Trophoblast cell (in vitro differentiated cells and primary cell): ENCODE data around the gene ENO1.
"Not testable (repeated sequence)": the region's sequence is repeated elsewhere in the genome, so short reads cannot be mapped to it uniquely, and the experiment has no call there.

Experiments used
- DNase-seq, 2 donors: peaks; one replicate each; pipeline ENCODE4 v3.0.0-alpha.2; 2016
- H2AFZ ChIP-seq: 2 replicates; pipeline ENCODE4 v1.6.1; 2013; ENCODE audit warnings: low read length, moderate library complexity, mild to moderate bottlenecking; ENCODE audit not compliant: insufficient read depth, poor library complexity
- H2AK5ac ChIP-seq: 2 replicates; pipeline ENCODE4 v1.6.1; 2013; ENCODE audit warnings: mild to moderate bottlenecking, low read length
- H2BK120ac ChIP-seq: 2 replicates; pipeline ENCODE4 v1.6.1; 2013; ENCODE audit warnings: low read length, mild to moderate bottlenecking, moderate library complexity; ENCODE audit not compliant: insufficient read depth, poor library complexity
- H2BK12ac ChIP-seq: 2 replicates; pipeline ENCODE4 v1.6.1; 2013; ENCODE audit warnings: mild to moderate bottlenecking, low read length, moderate library complexity
- H2BK5ac ChIP-seq: 2 replicates; pipeline ENCODE4 v1.6.1; 2013; ENCODE audit warnings: low read length, low read depth, moderate library complexity, mild to moderate bottlenecking; ENCODE audit not compliant: poor library complexity
- H3K14ac ChIP-seq: 2 replicates; pipeline ENCODE4 v1.6.1; 2013; ENCODE audit warnings: mild to moderate bottlenecking, low read length
- H3K18ac ChIP-seq: 2 replicates; pipeline ENCODE4 v1.6.1; 2013; ENCODE audit warnings: mild to moderate bottlenecking, low read length
- H3K23ac ChIP-seq: 2 replicates; pipeline ENCODE4 v1.6.1; 2013; ENCODE audit warnings: low read length
- H3K27ac ChIP-seq: 2 replicates; pipeline ENCODE4 v1.5.1; 2013; ENCODE audit warnings: low read depth, mild to moderate bottlenecking, inconsistent platforms, low read length, moderate library complexity
- H3K27me3 ChIP-seq: 2 replicates; pipeline ENCODE4 v1.6.1; 2013; ENCODE audit warnings: inconsistent platforms, mild to moderate bottlenecking, low read length, moderate library complexity; ENCODE audit not compliant: insufficient read depth
- H3K36me3 ChIP-seq, 2 experiments: 1 replicate in 1 of 2; 2 replicates in 1 of 2; pipeline ENCODE4 v1.6.1; 2013; ENCODE audit warnings: low read length in 2 of 2, mild to moderate bottlenecking in 2 of 2, moderate library complexity in 1 of 2; ENCODE audit not compliant: insufficient read depth in 2 of 2, control insufficient read depth in 1 of 2
- H3K4ac ChIP-seq: 2 replicates; pipeline ENCODE4 v1.6.1; 2013; ENCODE audit warnings: low read depth, mild to moderate bottlenecking, low read length, moderate library complexity
- H3K4me1 ChIP-seq, 2 experiments: 1 replicate in 1 of 2; 2 replicates in 1 of 2; pipeline ENCODE4 v1.6.1; 2013; ENCODE audit warnings: low read length in 2 of 2, mild to moderate bottlenecking in 2 of 2, moderate library complexity in 1 of 2; ENCODE audit not compliant: insufficient read depth in 2 of 2, control insufficient read depth in 1 of 2
- H3K4me2 ChIP-seq: 2 replicates; pipeline ENCODE4 v1.6.1; 2013; ENCODE audit warnings: inconsistent platforms, mild to moderate bottlenecking, low read length, moderate library complexity
- H3K4me3 ChIP-seq: 2 replicates; pipeline ENCODE4 v1.5.1; 2013; ENCODE audit warnings: mild to moderate bottlenecking, low read depth, low read length, inconsistent platforms
- H3K79me1 ChIP-seq: one replicate; pipeline ENCODE4 v1.6.1; 2013; ENCODE audit warnings: low read length
- H3K79me2 ChIP-seq: 2 replicates; pipeline ENCODE4 v1.6.1; 2013; ENCODE audit warnings: low read length, mild to moderate bottlenecking; ENCODE audit not compliant: control insufficient read depth, insufficient read depth, poor library complexity
- H3K9ac ChIP-seq: 2 replicates; pipeline ENCODE4 v1.6.1; 2013; ENCODE audit warnings: mild to moderate bottlenecking, low read length
- H3K9me3 ChIP-seq: 2 replicates; pipeline ENCODE4 v1.6.1; 2013; ENCODE audit warnings: low read depth, mild to moderate bottlenecking, control low read depth, inconsistent platforms, low read length; ENCODE audit not compliant: insufficient read depth
- H4K12ac ChIP-seq: 2 replicates; pipeline ENCODE4 v1.6.1; 2013; ENCODE audit warnings: low read depth, mild to moderate bottlenecking, low read length, moderate library complexity
- H4K8ac ChIP-seq: 2 replicates; pipeline ENCODE4 v1.6.1; 2013; ENCODE audit warnings: low read depth, mild to moderate bottlenecking, low read length, moderate library complexity
- H4K91ac ChIP-seq: one replicate; pipeline ENCODE4 v1.6.1; 2013; ENCODE audit warnings: low read depth, mild to moderate bottlenecking, low read length, moderate library complexity
- WGBS: extraction: QIAGEN DNeasy Blood & Tissue Kit; methylation state at CpG from one replicate; pipeline ENCODE4 v1.1.7; 2013; ENCODE audit warnings: missing lambda C conversion rate; ENCODE audit not compliant: insufficient read length, insufficient coverage; ENCODE audit errors: extremely low coverage; 5-methylcytosine and 5-hydroxymethylcytosine counted together

The ENO1 gene

DNA sequence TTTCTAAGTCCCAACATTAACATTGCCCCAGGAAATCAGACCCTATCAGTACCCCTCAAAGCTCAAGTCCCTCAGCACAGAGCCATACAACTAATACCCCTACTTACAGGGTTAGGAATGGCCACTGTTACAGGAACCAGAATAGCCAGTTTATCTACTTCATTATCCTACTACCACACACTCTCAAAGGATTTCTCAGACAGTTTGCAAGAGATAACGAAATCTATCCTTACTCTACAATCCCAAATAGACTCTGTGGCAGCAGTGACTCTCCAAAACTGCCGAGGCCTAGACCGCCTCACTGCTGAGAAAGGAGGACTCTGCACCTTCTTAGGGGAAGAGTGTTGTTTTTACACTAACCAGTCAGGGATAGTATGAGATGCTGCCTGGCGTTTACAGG is 19.0 kb upstream of the ENO1 start:
- H3K9me3 ChIP-seq, H3K9ac ChIP-seq, H3K79me2 ChIP-seq, H3K27me3 ChIP-seq, H3K18ac ChIP-seq, H3K14ac ChIP-seq, H3K4me1 ChIP-seq, H3K23ac ChIP-seq, H3K4me3 ChIP-seq, H2BK5ac ChIP-seq, H3K36me3 ChIP-seq, H4K12ac ChIP-seq, H3K4ac ChIP-seq, H2BK12ac ChIP-seq, H3K4me2 ChIP-seq, H3K79me1 ChIP-seq, H2AFZ ChIP-seq, H4K8ac ChIP-seq, H2AK5ac ChIP-seq: not testable (repeated sequence)
- Histone ChIP-seq H2BK120ac (peak overlapping the region; percentile 51), H3K27ac (peak overlapping the region; percentile 90), H4K91ac (peak overlapping the region; percentile 90)
- WGBS: no CpG with 5 or more reads among the region's 4 CpGs
- peak in 1 of 2 donors; percentile 45 for DNase-seq

DNA sequence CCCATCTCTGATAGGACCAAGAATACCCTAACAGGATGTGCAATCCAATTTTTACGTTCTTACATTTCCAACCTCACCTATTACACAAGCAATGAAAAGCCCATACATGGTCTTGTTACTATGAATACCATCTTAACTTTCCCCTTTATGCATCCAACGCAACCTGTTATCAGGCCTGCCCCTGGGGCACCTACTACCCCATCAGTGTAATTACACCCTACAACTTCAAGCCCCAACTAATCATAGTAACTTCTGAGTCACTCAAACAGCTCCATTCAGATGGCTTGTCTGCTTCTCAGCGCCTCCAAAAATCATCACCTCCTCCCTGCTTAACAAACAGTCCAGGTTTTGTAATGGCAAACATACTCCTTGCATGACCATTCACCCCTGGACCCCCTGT is 18.3 kb upstream of the ENO1 start:
- not testable (repeated sequence) for H3K79me2 ChIP-seq, H3K4me1 ChIP-seq, H2AFZ ChIP-seq, H3K9me3 ChIP-seq, DNase-seq, H4K12ac ChIP-seq, H2AK5ac ChIP-seq, H3K9ac ChIP-seq, H3K4ac ChIP-seq, H3K79me1 ChIP-seq, H3K14ac ChIP-seq, H3K18ac ChIP-seq, H3K4me3 ChIP-seq, H3K23ac ChIP-seq, H3K4me2 ChIP-seq, H3K36me3 ChIP-seq, H3K27me3 ChIP-seq, H4K8ac ChIP-seq, H2BK5ac ChIP-seq
- Histone ChIP-seq H2BK12ac (peak overlapping the region; percentile 18), H3K27ac (peak overlapping the region; percentile 76), H2BK120ac (peak overlapping the region; percentile 36), H4K91ac (peak overlapping the region; percentile 41)
- no CpG with 5 or more reads among the region's 3 CpGs for WGBS

DNA sequence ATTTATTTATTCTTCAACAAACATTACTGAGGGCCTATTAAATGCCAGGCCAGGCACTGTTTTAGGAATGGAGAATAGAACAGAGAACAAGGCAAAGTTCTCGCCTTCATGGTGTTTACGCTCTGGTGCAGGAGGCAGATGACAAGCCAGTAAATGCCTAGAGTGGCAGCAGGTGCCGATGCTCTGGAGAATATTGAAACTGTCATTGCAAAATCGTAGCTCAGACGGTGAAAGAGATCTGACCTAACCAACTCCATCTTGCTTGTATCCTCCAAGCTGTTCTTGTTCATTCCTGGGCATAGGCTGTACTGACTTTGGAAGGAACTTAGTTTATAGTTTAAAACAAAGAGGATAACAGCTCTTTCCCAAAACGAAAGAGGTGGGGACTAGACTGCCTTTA is 13.5 kb upstream of the ENO1 start:
- no CpG with 5 or more reads among the region's 6 CpGs for WGBS
- Histone ChIP-seq H2BK12ac (no peak overlapping the region), H3K4me2 (no peak overlapping the region), H3K14ac (no peak overlapping the region), H3K27me3 (no peaks in the 10 kb centered on the region), H3K18ac (no peak overlapping the region), H3K4ac (no peak overlapping the region), H3K36me3 (no peaks in the 10 kb centered on the region), H3K9me3 (no peaks in the 10 kb centered on the region), H2AK5ac (no peak overlapping the region), H4K91ac (no peak overlapping the region), H3K79me1 (peaks cover 4% of the 10 kb centered on the region), H3K23ac (no peak overlapping the region), H2BK5ac (no peak overlapping the region), H4K12ac (no peak overlapping the region), H2AFZ (no peak overlapping the region), H3K9ac (no peak overlapping the region), H2BK120ac (no peak overlapping the region), H3K27ac (no peak overlapping the region), H3K79me2 (no peaks in the 10 kb centered on the region), H4K8ac (no peak overlapping the region), H3K4me1 (peaks cover 6 to 8% of the 10 kb centered on the region in 2 experiments), H3K4me3 (no peak overlapping the region)
- DNase-seq: no peak

DNA sequence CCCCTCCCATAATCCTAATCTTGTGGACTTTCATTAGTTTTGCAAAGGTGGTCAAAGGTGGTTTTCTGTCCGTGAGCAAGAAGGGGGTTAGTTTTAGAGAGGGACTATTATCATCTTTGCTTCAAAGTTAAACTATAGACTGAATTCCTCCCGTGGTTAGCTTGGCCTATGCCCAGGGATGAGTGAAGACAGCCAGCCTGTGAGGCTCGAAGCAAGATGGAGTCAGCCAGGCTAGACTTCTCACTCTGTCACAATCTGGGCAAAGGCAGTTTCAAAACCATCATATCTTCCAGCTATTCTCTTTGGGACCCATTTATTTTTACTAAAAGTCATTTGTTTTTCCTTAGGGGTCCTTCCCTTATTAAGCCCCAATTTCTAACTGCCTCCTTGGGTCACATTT is 12.9 kb upstream of the ENO1 start:
- H2AFZ ChIP-seq: no peak overlapping the region
- WGBS: no CpG with 5 or more reads among the region's 3 CpGs
- no peak overlapping the region for H4K8ac ChIP-seq
- H3K27me3 ChIP-seq: no peaks in the 10 kb centered on the region
- H4K91ac ChIP-seq: no peak overlapping the region
- peaks cover 6% of the 10 kb centered on the region in 2 experiments for H3K4me1 ChIP-seq
- H2BK120ac ChIP-seq: no peak overlapping the region
- no peak overlapping the region for H3K4ac ChIP-seq
- no peak overlapping the region for H3K27ac ChIP-seq
- no peak overlapping the region for H3K4me3 ChIP-seq
- H3K9ac ChIP-seq: no peak overlapping the region
- H3K18ac ChIP-seq: no peak overlapping the region
- no peak overlapping the region for H2BK12ac ChIP-seq
- peaks cover 3% of the 10 kb centered on the region for H3K79me1 ChIP-seq
- no peaks in the 10 kb centered on the region for H3K36me3 ChIP-seq
- no peak overlapping the region for H2AK5ac ChIP-seq
- no peak overlapping the region for H3K4me2 ChIP-seq
- H3K14ac ChIP-seq: no peak overlapping the region
- no peak overlapping the region for H4K12ac ChIP-seq
- H3K9me3 ChIP-seq: no peaks in the 10 kb centered on the region
- no peak overlapping the region for H3K23ac ChIP-seq
- DNase-seq: no peak
- H3K79me2 ChIP-seq: no peaks in the 10 kb centered on the region
- no peak overlapping the region for H2BK5ac ChIP-seq
